Activated naive CD8-positive, alpha-beta T cell treated with anti-CD3 and anti-CD28 coated beads, Interleukin-2, amount 10 ng/mL, durations not matched to agents 7 days and 5 days (primary cell): ENCODE data around the gene CHD3. TPM values are rescaled to one million over a fixed set of nuclear protein-coding genes. Genes with fewer than 3 reads are reported as not detected.
A peak's percentile ranks its signal among the peaks of the same experiment; 100 is the strongest.

Source experiments
- ATAC-seq: fragments of 150-1000 bp; cut with Tn5 transposase; one replicate; pipeline ENCODE4 v1.10.0; 2021; ENCODE audit warnings: low read depth, moderate library complexity
- POLR2A ChIA-PET: fragments of 350-600 bp; sonication (Branson Sonifier 250); formaldehyde crosslinking; loops from one replicate; lab custom pipeline; 2021; ENCODE audit warnings: antibody characterized with exemption; lab: Charles Lee
- DNase-seq: peaks from one replicate; pipeline ENCODE4 v3.0.0; 2021
- H3K27ac Mint-ChIP-seq: one replicate; pipeline ENCODE4 v1.8.0; 2022; ENCODE audit warnings: mild to moderate bottlenecking, mixed read lengths
- H3K27me3 Mint-ChIP-seq: one replicate; pipeline ENCODE4 v1.8.0; 2022; ENCODE audit warnings: mild to moderate bottlenecking, moderate library complexity, mixed read lengths
- H3K36me3 Mint-ChIP-seq: one replicate; pipeline ENCODE4 v1.8.0; 2021; ENCODE audit warnings: mild to moderate bottlenecking, mixed read lengths
- H3K4me1 Mint-ChIP-seq: one replicate; pipeline ENCODE4 v1.8.0; 2021; ENCODE audit warnings: mixed read lengths
- H3K4me3 Mint-ChIP-seq: one replicate; pipeline ENCODE4 v1.8.0; 2022; ENCODE audit warnings: mild to moderate bottlenecking, moderate library complexity, mixed read lengths
- H3K9me3 Mint-ChIP-seq: one replicate; pipeline ENCODE4 v1.8.0; 2021; ENCODE audit warnings: mixed read lengths
- total RNA-seq, 2 experiments: library from RNA; stranded (reverse); gene quantifications; one replicate each; pipeline ENCODE4 v1.2.3, GENCODE V29; 2021

The CHD3 gene
- total RNA-seq, 2 experiments from 2014 or later: 194 to 199 TPM

- POLR2A ChIA-PET: no interaction called here
These were observed 14.8 kb downstream of the CHD3 start for GRCh38 chr17:7903154-7904103.

GRCh38 chr17:7909089-7909488 is 20.5 kb downstream of the CHD3 start:
- Mint-ChIP-seq H3K4me3 (no peak overlapping the region), H3K27ac (no peak overlapping the region), H3K4me1 (peaks cover 8% of the 10 kb centered on the region), H3K36me3 (peaks cover 27% of the 10 kb centered on the region), H3K9me3 (no peaks in the 10 kb centered on the region), H3K27me3 (no peaks in the 10 kb centered on the region)
- DNase-seq: no peak
- POLR2A ChIA-PET: no interaction called here
- no peak for ATAC-seq

More at GRCh38 chr17:7903154-7904103, 14.8 kb downstream of the CHD3 start:
- peaks cover 40% of the 10 kb centered on the region for H3K36me3 Mint-ChIP-seq
- no peak overlapping the region for H3K27ac Mint-ChIP-seq
- H3K4me1 Mint-ChIP-seq: no peaks in the 10 kb centered on the region
- ATAC-seq: no peak
- H3K4me3 Mint-ChIP-seq: no peak overlapping the region
- H3K27me3 Mint-ChIP-seq: no peaks in the 10 kb centered on the region
- no peak for DNase-seq
- no peaks in the 10 kb centered on the region for H3K9me3 Mint-ChIP-seq

GRCh38 chr17:7910281-7910680 is 21.7 kb downstream of the CHD3 start:
- Mint-ChIP-seq H3K27ac (no peak overlapping the region), H3K4me1 (peaks cover 15% of the 10 kb centered on the region), H3K27me3 (no peaks in the 10 kb centered on the region), H3K9me3 (no peaks in the 10 kb centered on the region), H3K4me3 (no peak overlapping the region), H3K36me3 (peaks cover 23% of the 10 kb centered on the region)
- DNase-seq (no peak), ATAC-seq (no peak)
- POLR2A ChIA-PET: no interaction called here

- no peaks in the 10 kb centered on the region for H3K27me3 Mint-ChIP-seq
- POLR2A ChIA-PET: no interaction called here
- DNase-seq: no peak
- H3K9me3 Mint-ChIP-seq: no peaks in the 10 kb centered on the region
- no peak overlapping the region for H3K27ac Mint-ChIP-seq
- no peak overlapping the region for H3K4me3 Mint-ChIP-seq
- H3K36me3 Mint-ChIP-seq: peaks cover 23% of the 10 kb centered on the region
- peaks cover 17% of the 10 kb centered on the region for H3K4me1 Mint-ChIP-seq
- no peak for ATAC-seq
These were observed 22.1 kb downstream of the CHD3 start for GRCh38 chr17:7910711-7911110.

GRCh38 chr17:7911116-7911515 is 22.5 kb downstream of the CHD3 start:
- Mint-ChIP-seq H3K27ac (no peak overlapping the region), H3K27me3 (no peaks in the 10 kb centered on the region), H3K4me3 (no peak overlapping the region), H3K36me3 (peaks cover 20% of the 10 kb centered on the region), H3K4me1 (peaks cover 17% of the 10 kb centered on the region), H3K9me3 (no peaks in the 10 kb centered on the region)
- no peak for DNase-seq
- POLR2A ChIA-PET: no interaction called here
- ATAC-seq: no peak

GRCh38 chr17:7912927-7913524 is 24.4 kb downstream of the CHD3 start:
- H3K36me3 Mint-ChIP-seq: peaks cover 16% of the 10 kb centered on the region
- POLR2A ChIA-PET: interaction anchor here (0.6 to 6.4 kb wide), 8 partner anchors 19 to 89 kb away, joined by 3 to 44 read pairs (median 4); partner anchors contain the start of genes CNTROB, NAA38 and TRAPPC1
- H3K4me3 Mint-ChIP-seq: no peak overlapping the region
- no peaks in the 10 kb centered on the region for H3K27me3 Mint-ChIP-seq
- ATAC-seq (peak; percentile 37), DNase-seq (no peak)
- no peaks in the 10 kb centered on the region for H3K9me3 Mint-ChIP-seq
- peak overlapping the region; percentile 76 for H3K27ac Mint-ChIP-seq
- peaks cover 25% of the 10 kb centered on the region for H3K4me1 Mint-ChIP-seq

- H3K4me3 Mint-ChIP-seq: peak overlapping the region; percentile 92
- H3K4me1 Mint-ChIP-seq: peaks cover 25% of the 10 kb centered on the region
- ATAC-seq (peak; percentile 48), DNase-seq (no peak)
- H3K36me3 Mint-ChIP-seq: peaks cover 5% of the 10 kb centered on the region
- POLR2A ChIA-PET: interaction anchor here (0.7 to 6.4 kb wide), 11 partner anchors 10 to 374 kb away, joined by 3 to 51 read pairs (median 4); partner anchors contain the start of genes CNTROB, KCNAB3, NAA38 and RANGRF
- H3K27me3 Mint-ChIP-seq: no peaks in the 10 kb centered on the region
- peak overlapping the region; percentile 91 for H3K27ac Mint-ChIP-seq
- H3K9me3 Mint-ChIP-seq: no peaks in the 10 kb centered on the region
These were observed 26.6 kb downstream of the CHD3 start for GRCh38 chr17:7915179-7915610.

GRCh38 chr17:7915611-7916384 is 27.2 kb downstream of the CHD3 start, which contains the start of gene RNF227:
RNF227 (minus strand) TSS chr17:7916289; CDS start chr17:7916195, 94 bp downstream.
- ATAC-seq (peak; percentile 81), DNase-seq (peak; percentile 90)
- POLR2A ChIA-PET: interaction anchor here (0.7 to 6.4 kb wide), 12 partner anchors 10 to 373 kb away, joined by 3 to 51 read pairs (median 4); partner anchors contain the start of genes CNTROB, CTC1, KCNAB3 and NAA38
- peak within 1 kb of the TSS; percentile 92 for H3K4me3 Mint-ChIP-seq
- H3K4me1 Mint-ChIP-seq: peaks cover 25% of the 10 kb centered on the region
- H3K27me3 Mint-ChIP-seq: no peaks in the 10 kb centered on the region
- peak within 1 kb of the TSS; percentile 91 for H3K27ac Mint-ChIP-seq
- peaks cover 5% of the 10 kb centered on the region for H3K36me3 Mint-ChIP-seq
- no peaks in the 10 kb centered on the region for H3K9me3 Mint-ChIP-seq

- peaks cover 25% of the 10 kb centered on the region for H3K4me1 Mint-ChIP-seq
- ATAC-seq (no peak), DNase-seq (no peak)
- peak overlapping the region; percentile 71 for H3K4me3 Mint-ChIP-seq
- peaks cover 2% of the 10 kb centered on the region for H3K36me3 Mint-ChIP-seq
- peak overlapping the region; percentile 58 for H3K27ac Mint-ChIP-seq
- no peaks in the 10 kb centered on the region for H3K9me3 Mint-ChIP-seq
- H3K27me3 Mint-ChIP-seq: no peaks in the 10 kb centered on the region
- POLR2A ChIA-PET: interaction anchor here (0.9 to 6.4 kb wide), 9 partner anchors 9 to 332 kb away, joined by 3 to 51 read pairs (median 5); partner anchors contain the start of genes CNTROB, CTC1, KCNAB3 and NAA38
These were observed 27.7 kb downstream of the CHD3 start for GRCh38 chr17:7916385-7916682.

GRCh38 chr17:7916808-7917207 is 28.2 kb downstream of the CHD3 start:
- no peaks in the 10 kb centered on the region for H3K27me3 Mint-ChIP-seq

GRCh38 chr17:7922269-7922844 is 33.8 kb downstream of the CHD3 start:
- ATAC-seq (peak; percentile 50), DNase-seq (no peak)
- peaks cover 15% of the 10 kb centered on the region for H3K4me1 Mint-ChIP-seq
- H3K9me3 Mint-ChIP-seq: no peaks in the 10 kb centered on the region
- H3K4me3 Mint-ChIP-seq: peak overlapping the region; percentile 76
- POLR2A ChIA-PET: interaction anchor here (2.3 kb wide), 1 partner anchor 10 kb away, joined by 19 read pairs; the partner anchor contains the start of genes CNTROB and TRAPPC1
- H3K27me3 Mint-ChIP-seq: no peaks in the 10 kb centered on the region
- peaks cover 4% of the 10 kb centered on the region for H3K36me3 Mint-ChIP-seq
- peak overlapping the region; percentile 84 for H3K27ac Mint-ChIP-seq

More at GRCh38 chr17:7916808-7917207, 28.2 kb downstream of the CHD3 start:
- H3K4me3 Mint-ChIP-seq: peak overlapping the region; percentile 71
- no peaks in the 10 kb centered on the region for H3K9me3 Mint-ChIP-seq
- POLR2A ChIA-PET: interaction anchor here (4.2 to 6.4 kb wide), 2 partner anchors 15 to 73 kb away, joined by 44 to 51 read pairs; partner anchors contain the start of genes CNTROB, KCNAB3 and TRAPPC1
- ATAC-seq (no peak), DNase-seq (no peak)
- H3K4me1 Mint-ChIP-seq: peaks cover 26% of the 10 kb centered on the region
- H3K36me3 Mint-ChIP-seq: peaks cover 2% of the 10 kb centered on the region
- peak overlapping the region; percentile 58 for H3K27ac Mint-ChIP-seq
